GM18861 (cell line): ENCODE results near the gene PLCL2.
A peak's percentile ranks its signal among the peaks of the same experiment; 100 is the strongest.

ENCODE experiments used
- ATAC-seq: cut with Tn5 transposase; IDR thresholded peaks from one replicate; pipeline ENCODE4 v1.9.1; 2021; ENCODE audit not compliant: unreplicated experiment

The PLCL2 gene

GRCh38 chr3:16888785-16889607 lies 4.2 kb downstream of the PLCL2 start:
- ATAC-seq: peak; percentile 40

GRCh38 chr3:16890597-16891333 lies 6.0 kb downstream of the PLCL2 start:
- no peak for ATAC-seq

- no peak for ATAC-seq
Observed at GRCh38 chr3:16893618-16894200, 9.0 kb downstream of the PLCL2 start.

- ATAC-seq: no peak
Observed at GRCh38 chr3:16896094-16896627, 11.4 kb downstream of the PLCL2 start.

GRCh38 chr3:16896820-16897219 lies 12.1 kb downstream of the PLCL2 start:
- no peak for ATAC-seq

- ATAC-seq: peak; percentile 75
Observed at GRCh38 chr3:16897254-16897926, 12.6 kb downstream of the PLCL2 start.

GRCh38 chr3:16898595-16899395 lies 14.0 kb downstream of the PLCL2 start:
- ATAC-seq: no peak

- no peak for ATAC-seq
Observed at GRCh38 chr3:16899919-16900318, 15.2 kb downstream of the PLCL2 start.

- no peak for ATAC-seq
Observed at GRCh38 chr3:16900779-16901440, 16.2 kb downstream of the PLCL2 start.

GRCh38 chr3:16904423-16905417 lies 20.0 kb downstream of the PLCL2 start:
- ATAC-seq: no peak

GRCh38 chr3:16905704-16906103 lies 20.9 kb downstream of the PLCL2 start:
- no peak for ATAC-seq

- no peak for ATAC-seq
Observed at GRCh38 chr3:16906682-16907081, 21.9 kb downstream of the PLCL2 start.

- peak; percentile 55 for ATAC-seq
Observed at GRCh38 chr3:16907243-16907642, 22.5 kb downstream of the PLCL2 start.

GRCh38 chr3:16908016-16908807 lies 23.5 kb downstream of the PLCL2 start:
- ATAC-seq: no peak

GRCh38 chr3:16908896-16909295 lies 24.1 kb downstream of the PLCL2 start:
- ATAC-seq: no peak

GRCh38 chr3:16909802-16910201 lies 25.0 kb downstream of the PLCL2 start:
- no peak for ATAC-seq

GRCh38 chr3:16910207-16910606 lies 25.5 kb downstream of the PLCL2 start:
- ATAC-seq: no peak

GRCh38 chr3:16911916-16912315 lies 27.2 kb downstream of the PLCL2 start:
- no peak for ATAC-seq
